Activated CD8-positive, alpha-beta memory T cell treated with anti-CD3 and anti-CD28 coated beads, Interleukin-2, amount 10 ng/mL, durations not matched to agents 7 days and 5 days (primary cell): Measurements from ENCODE around the gene SLC4A3. TPM values are rescaled to one million over a fixed set of nuclear protein-coding genes. Genes with fewer than 3 reads are reported as not detected.
"Not testable (repeated sequence)": the region's sequence is repeated elsewhere in the genome, so short reads cannot be mapped to it uniquely, and the experiment has no call there.

ENCODE experiments used
- ATAC-seq: fragments of 150-1000 bp; cut with Tn5 transposase; one replicate; pipeline ENCODE4 v1.10.0; 2021; ENCODE audit warnings: moderate library complexity
- CTCF ChIA-PET: fragments of 350-600 bp; sonication (Branson Sonifier 250); formaldehyde crosslinking; loops from one replicate; lab custom pipeline; 2021; ENCODE audit warnings: antibody characterized with exemption; lab: Charles Lee
- DNase-seq: peaks from one replicate; pipeline ENCODE4 v3.0.0-alpha.2; 2020
- H3K27ac Mint-ChIP-seq: one replicate; pipeline ENCODE4 v1.8.0; 2021; ENCODE audit warnings: mild to moderate bottlenecking, mixed read lengths
- H3K27me3 Mint-ChIP-seq: one replicate; pipeline ENCODE4 v1.8.0; 2021; ENCODE audit warnings: mixed read lengths
- H3K36me3 Mint-ChIP-seq: one replicate; pipeline ENCODE4 v1.8.0; 2021; ENCODE audit warnings: mild to moderate bottlenecking, mixed read lengths
- H3K4me1 Mint-ChIP-seq: one replicate; pipeline ENCODE4 v1.8.0; 2021; ENCODE audit warnings: mixed read lengths
- H3K4me3 Mint-ChIP-seq: one replicate; pipeline ENCODE4 v1.8.0; 2021; ENCODE audit warnings: mild to moderate bottlenecking, moderate library complexity, mixed read lengths
- H3K9me3 Mint-ChIP-seq: one replicate; pipeline ENCODE4 v1.8.0; 2022; ENCODE audit warnings: low read depth, mixed read lengths
- total RNA-seq, 2 experiments: library from RNA; stranded (reverse); gene quantifications; one replicate each; pipeline ENCODE4 v1.2.3, GENCODE V29; 2021

The SLC4A3 gene
- total RNA-seq, 2 experiments from 2014 or later: not detected

DNA sequence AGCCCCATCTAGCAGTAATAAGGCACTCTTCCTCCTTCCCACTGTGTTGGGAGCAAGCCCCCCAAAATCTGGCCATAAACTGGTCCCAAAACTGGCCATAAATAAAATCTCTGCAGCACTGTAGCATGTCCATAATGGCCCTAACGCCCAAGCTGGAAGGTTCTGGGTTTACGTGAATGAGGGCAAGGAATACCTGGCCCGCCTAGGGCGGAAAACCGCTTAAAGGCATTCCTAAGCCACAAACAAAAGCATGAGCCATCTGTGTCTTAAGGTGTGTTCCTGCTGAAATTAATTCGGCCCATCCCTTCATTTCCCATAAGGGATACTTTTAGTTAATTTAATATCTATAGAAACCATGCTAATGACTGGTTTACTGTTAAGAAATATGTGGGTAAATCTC, 24.2 kb downstream of the SLC4A3 start:
- peaks cover 43% of the 10 kb centered on the region for H3K27me3 Mint-ChIP-seq
- not testable (repeated sequence) for ATAC-seq, H3K4me3 Mint-ChIP-seq, H3K36me3 Mint-ChIP-seq, H3K9me3 Mint-ChIP-seq, H3K4me1 Mint-ChIP-seq, DNase-seq, H3K27ac Mint-ChIP-seq
- CTCF ChIA-PET: interaction anchor here (1.0 to 1.2 kb wide), 3 partner anchors 9 to 110 kb away, joined by 3 to 4 read pairs (median 3); no protein-coding TSS in a partner anchor

DNA sequence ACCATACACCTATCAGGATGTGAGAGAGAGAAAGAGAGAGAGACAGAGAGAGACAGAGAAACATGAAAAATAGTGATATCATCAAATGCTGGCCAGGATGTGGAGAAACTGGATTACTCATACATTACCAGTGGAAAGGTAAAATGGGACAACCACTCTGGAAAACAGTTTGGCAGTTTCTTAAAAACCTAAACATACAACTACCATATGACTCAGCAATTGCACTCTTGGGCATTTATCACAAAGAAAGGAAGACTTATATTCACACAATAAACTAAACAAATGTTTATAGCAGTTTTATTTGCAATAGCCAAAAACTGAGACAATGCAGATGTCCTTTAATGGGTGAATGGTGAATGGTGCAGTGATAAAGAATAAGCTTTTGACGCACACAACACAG, 29.1 kb downstream of the SLC4A3 start:
- Mint-ChIP-seq H3K27ac (no peak overlapping the region), H3K27me3 (peaks cover 47% of the 10 kb centered on the region), H3K4me1 (no peaks in the 10 kb centered on the region), H3K9me3 (no peaks in the 10 kb centered on the region), H3K36me3 (no peaks in the 10 kb centered on the region), H3K4me3 (no peak overlapping the region)
- DNase-seq (no peak), ATAC-seq (no peak)
- CTCF ChIA-PET: no interaction called here

DNA sequence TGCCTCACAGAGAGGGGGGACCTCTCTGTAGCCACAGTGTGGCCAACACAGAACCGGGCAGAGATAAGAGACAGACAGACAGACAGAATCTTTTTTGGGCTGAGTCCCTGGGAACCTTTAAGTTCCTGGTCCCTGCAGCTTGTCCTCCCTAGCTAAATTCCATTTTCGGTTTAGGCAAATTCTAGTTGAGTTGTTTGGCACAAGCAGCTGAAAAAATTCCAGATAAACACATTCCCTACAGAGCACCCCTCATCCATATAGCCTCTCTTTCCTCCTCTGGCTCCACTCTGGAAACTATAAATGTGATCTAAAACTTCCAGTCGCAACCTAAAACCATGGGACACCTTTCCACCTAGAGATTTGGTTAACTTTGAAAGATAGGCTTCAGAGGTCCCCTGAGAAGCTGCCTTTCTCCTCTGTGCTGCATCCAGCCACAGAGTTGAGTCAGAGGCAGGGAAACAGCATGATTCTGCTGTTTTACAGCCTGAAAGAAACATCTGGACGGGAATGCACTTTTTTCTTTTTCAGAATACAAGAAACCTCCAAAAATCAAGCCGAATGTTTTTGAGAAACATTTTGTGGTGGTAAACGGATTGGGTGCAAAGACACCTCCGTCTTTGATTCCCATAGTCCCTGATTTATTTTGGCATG, 30.9 kb downstream of the SLC4A3 start:
- ATAC-seq: no peak
- Mint-ChIP-seq H3K27ac (no peak overlapping the region), H3K36me3 (no peaks in the 10 kb centered on the region), H3K27me3 (peaks cover 36% of the 10 kb centered on the region), H3K4me1 (no peaks in the 10 kb centered on the region), H3K4me3 (no peak overlapping the region), H3K9me3 (no peaks in the 10 kb centered on the region)
- no peak for DNase-seq
- CTCF ChIA-PET: interaction anchor here (1.0 kb wide), 2 partner anchors 13 to 30 kb away, joined by 3 read pairs; no protein-coding TSS in a partner anchor

DNA sequence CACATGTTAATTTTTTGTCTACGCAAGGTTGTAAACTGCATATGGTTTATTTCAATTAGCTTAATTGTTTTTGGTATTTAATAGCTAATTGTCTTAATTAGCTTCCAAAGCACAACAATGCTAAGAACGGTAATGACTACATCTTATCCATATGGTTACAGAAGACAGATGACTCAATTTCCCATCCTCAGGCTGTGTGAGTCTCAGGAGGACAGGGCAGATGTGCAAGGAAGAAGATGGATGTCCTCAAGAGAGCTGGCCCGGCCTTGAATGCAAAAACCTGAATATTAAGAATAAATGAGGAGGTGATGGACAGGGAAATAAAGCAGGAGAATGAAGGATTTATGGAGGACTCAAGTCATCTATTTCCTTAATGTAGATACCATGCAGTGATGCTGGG, 31.4 kb downstream of the SLC4A3 start:
- CTCF ChIA-PET: interaction anchor here (1.0 kb wide), 1 partner anchor 30 kb away, joined by 3 read pairs; no protein-coding TSS in a partner anchor
- H3K4me1 Mint-ChIP-seq: no peaks in the 10 kb centered on the region
- peaks cover 36% of the 10 kb centered on the region for H3K27me3 Mint-ChIP-seq
- no peaks in the 10 kb centered on the region for H3K9me3 Mint-ChIP-seq
- no peak overlapping the region for H3K4me3 Mint-ChIP-seq
- H3K27ac Mint-ChIP-seq: no peak overlapping the region
- no peak for ATAC-seq
- no peaks in the 10 kb centered on the region for H3K36me3 Mint-ChIP-seq
- no peak for DNase-seq

DNA sequence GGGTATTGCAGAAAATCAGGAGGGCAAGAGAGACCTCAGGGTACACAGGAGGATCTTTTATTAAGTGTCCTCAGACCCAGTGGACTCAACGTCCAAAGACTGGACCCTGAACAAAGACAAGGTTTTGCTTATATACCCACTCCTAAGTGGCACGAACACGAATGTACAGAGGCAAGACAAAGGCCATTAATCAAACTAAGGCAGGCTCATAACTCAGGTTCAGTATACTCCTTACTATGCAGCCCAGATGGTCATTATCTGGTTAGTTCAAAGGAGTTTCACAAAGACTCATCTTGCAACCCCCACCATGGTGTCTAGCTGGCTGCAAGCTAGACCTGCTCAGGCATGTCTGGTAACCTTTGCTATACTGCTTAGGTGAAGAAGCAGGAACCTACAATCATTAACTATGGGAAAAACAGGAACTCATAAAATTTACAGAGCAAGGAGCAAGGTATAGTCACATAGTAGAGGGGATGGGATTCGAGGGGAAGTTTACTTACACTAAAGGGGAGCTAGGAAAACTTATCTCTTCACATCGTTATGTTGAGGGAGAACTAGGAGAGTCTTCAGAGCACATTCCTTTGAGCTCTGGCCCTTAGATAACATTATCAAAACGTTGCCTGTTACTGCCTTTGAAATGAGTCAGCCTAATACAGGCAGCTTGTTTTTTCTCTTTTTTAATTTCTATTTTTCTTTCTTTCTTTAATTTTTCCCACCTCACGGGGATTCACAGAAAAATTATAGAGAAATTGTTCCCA, 33.9 kb downstream of the SLC4A3 start:
- no peaks in the 10 kb centered on the region for H3K4me1 Mint-ChIP-seq
- H3K36me3 Mint-ChIP-seq: no peaks in the 10 kb centered on the region
- no peak overlapping the region for H3K4me3 Mint-ChIP-seq
- no peak for ATAC-seq
- H3K9me3 Mint-ChIP-seq: no peaks in the 10 kb centered on the region
- no peak for DNase-seq
- CTCF ChIA-PET: interaction anchor here (1.1 kb wide), 1 partner anchor 10 kb away, joined by 3 read pairs; no protein-coding TSS in a partner anchor
- H3K27ac Mint-ChIP-seq: no peak overlapping the region
- peaks cover 34% of the 10 kb centered on the region for H3K27me3 Mint-ChIP-seq

DNA sequence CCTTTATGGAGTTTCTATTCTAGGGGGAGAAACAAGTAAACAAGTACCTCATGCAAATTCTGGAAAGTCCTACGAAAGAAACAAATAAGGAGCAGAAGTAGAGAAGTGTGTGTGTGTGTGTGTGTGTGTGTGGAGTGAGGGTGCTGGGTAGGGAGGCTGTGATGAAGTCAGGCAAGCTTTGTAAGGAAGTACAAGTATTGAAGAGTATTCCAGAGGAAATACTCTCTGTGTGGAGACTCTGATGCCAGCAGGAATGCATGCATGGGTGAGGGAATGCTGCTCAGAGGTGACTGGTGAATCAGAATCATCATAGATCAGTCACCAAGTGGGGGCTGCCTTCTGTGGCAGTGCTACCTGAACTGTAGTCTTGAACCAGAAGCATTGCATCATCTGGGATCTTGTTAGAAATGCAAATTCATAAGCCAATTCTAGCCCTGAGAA, 34.5 kb downstream of the SLC4A3 start:
- Mint-ChIP-seq H3K4me3 (no peak overlapping the region), H3K27ac (no peak overlapping the region), H3K9me3 (no peaks in the 10 kb centered on the region), H3K27me3 (peaks cover 29% of the 10 kb centered on the region), H3K36me3 (no peaks in the 10 kb centered on the region), H3K4me1 (no peaks in the 10 kb centered on the region)
- CTCF ChIA-PET: no interaction called here
- ATAC-seq: no peak
- DNase-seq: no peak

DNA sequence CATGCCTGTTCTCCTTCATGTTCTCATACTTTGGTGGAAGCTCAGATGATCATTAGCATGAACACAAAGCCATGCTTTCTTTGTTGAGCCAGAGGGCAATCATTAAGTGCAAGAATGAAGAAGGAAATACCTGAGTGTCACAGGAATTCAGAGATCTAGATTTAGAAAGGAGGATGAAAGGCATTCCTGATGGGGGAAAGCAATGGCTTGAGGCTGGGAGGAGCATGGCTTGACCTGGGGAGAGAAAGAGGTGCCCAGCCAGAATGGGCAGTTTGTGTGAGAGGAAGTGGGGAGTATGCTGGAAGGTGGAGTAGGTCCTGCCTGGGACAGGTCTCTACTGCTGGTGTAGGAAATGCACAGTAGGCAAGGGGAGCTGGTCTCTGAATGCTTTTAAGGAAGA, 35.1 kb downstream of the SLC4A3 start:
- ATAC-seq (no peak), DNase-seq (no peak)
- no peaks in the 10 kb centered on the region for H3K4me1 Mint-ChIP-seq
- no peaks in the 10 kb centered on the region for H3K36me3 Mint-ChIP-seq
- H3K27ac Mint-ChIP-seq: no peak overlapping the region
- no peaks in the 10 kb centered on the region for H3K9me3 Mint-ChIP-seq
- H3K4me3 Mint-ChIP-seq: no peak overlapping the region
- H3K27me3 Mint-ChIP-seq: peaks cover 25% of the 10 kb centered on the region
- CTCF ChIA-PET: no interaction called here

DNA sequence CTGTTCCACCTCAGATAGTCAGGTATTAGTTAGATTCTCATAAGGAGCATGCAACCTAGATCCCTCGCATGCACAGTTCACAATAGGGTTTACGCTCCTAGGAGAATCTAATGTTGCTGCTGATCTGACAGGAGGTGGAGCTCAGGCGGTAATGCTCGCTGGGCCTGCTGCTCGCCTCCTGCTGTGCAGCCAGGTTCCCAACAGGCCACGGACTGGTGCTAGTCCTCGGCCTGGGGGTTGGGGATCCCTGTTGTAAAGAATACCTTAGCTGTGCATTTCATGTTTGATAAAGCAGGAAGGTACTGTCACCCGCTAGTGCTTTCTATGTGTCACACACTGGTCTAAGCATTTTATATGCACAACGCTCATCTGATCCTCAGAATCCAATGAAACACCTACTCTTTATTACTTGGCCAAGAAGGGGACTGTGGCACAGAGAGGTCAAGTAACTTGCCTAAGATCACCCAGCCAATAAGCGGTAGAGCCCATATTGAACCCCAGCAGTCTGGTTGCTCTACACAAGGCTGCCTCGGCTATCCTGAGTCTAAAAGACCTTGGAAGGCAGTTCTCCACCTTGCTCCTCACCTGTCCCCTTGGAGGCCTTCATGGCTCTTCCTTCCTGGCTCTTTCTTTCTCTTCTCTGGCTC, 35.8 kb downstream of the SLC4A3 start:
- Mint-ChIP-seq H3K4me1 (no peaks in the 10 kb centered on the region), H3K36me3 (no peaks in the 10 kb centered on the region), H3K4me3 (no peak overlapping the region), H3K9me3 (no peaks in the 10 kb centered on the region), H3K27me3 (peaks cover 18% of the 10 kb centered on the region), H3K27ac (no peak overlapping the region)
- ATAC-seq (no peak), DNase-seq (no peak)
- CTCF ChIA-PET: no interaction called here

DNA sequence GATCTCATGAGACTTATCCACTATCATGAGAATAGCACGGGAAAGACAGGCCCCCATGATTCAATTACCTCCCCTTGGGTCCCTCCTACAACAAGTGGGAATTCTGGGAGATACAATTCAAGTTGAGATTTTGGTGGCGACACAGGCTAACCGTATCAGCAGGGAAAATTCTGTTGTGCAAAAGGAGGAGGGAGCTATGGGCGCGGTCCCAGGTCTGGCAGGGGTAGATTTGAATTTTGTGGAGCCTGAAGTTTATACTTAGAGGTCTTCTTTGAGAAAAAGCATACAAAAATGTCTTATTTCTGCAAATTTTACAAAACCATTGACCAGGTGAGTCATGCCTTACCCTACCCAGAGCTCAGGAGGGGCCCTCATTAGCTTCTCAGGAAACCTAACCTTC, 36.6 kb downstream of the SLC4A3 start:
- H3K4me1 Mint-ChIP-seq: no peaks in the 10 kb centered on the region
- no peaks in the 10 kb centered on the region for H3K36me3 Mint-ChIP-seq
- H3K27ac Mint-ChIP-seq: no peak overlapping the region
- CTCF ChIA-PET: interaction anchor here (0.6 kb wide), 1 partner anchor 263 kb away, joined by 3 read pairs; no protein-coding TSS in a partner anchor
- ATAC-seq (no peak), DNase-seq (no peak)
- no peaks in the 10 kb centered on the region for H3K9me3 Mint-ChIP-seq
- H3K27me3 Mint-ChIP-seq: peaks cover 13% of the 10 kb centered on the region
- H3K4me3 Mint-ChIP-seq: no peak overlapping the region

DNA sequence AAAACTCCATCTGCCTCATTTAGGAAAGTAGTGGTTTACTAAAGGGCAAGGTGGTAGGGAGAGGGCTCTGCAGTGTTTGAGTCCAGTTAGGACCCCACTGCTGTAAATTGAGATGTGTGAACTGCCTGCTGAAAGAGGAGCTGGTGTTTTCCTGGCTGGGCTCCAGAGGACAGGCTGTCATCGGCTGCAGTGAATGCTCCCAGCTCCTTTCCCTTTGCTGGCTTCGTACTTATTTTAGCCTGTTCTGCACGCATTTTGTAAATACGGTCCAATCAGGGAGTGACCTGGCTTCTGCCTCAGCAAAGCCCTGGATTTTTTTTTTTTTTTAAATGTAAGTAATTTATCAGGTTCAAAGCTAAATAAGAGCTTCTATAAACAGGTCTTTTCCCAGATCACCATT, 37.5 kb downstream of the SLC4A3 start:
- CTCF ChIA-PET: interaction anchor here (0.6 kb wide), 1 partner anchor 264 kb away, joined by 3 read pairs; no protein-coding TSS in a partner anchor
- Mint-ChIP-seq H3K36me3 (no peaks in the 10 kb centered on the region), H3K4me1 (no peaks in the 10 kb centered on the region), H3K27me3 (peaks cover 13% of the 10 kb centered on the region), H3K27ac (no peak overlapping the region), H3K9me3 (no peaks in the 10 kb centered on the region), H3K4me3 (no peak overlapping the region)
- DNase-seq (no peak), ATAC-seq (no peak)

DNA sequence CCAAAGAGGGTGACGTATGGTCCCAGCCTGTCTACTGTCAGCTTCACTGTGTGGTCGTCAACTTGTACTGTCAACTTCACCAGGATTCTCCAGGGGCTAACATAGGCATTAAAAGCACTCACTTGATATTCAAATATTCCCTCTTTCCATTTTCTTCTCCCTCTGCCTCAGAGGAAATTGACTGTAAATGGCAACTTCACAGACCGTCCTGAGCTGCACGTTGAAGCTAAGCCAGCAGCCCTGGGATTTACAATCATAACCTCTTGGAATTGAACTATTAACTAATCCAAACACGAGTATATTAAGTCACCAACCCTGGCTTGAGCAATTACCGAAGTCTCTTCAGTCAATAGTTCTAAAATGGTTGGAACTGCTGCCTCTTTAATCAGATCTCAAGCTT, 38.5 kb downstream of the SLC4A3 start:
- Mint-ChIP-seq H3K9me3 (no peaks in the 10 kb centered on the region), H3K4me3 (no peak overlapping the region), H3K27me3 (peaks cover 20% of the 10 kb centered on the region), H3K36me3 (no peaks in the 10 kb centered on the region), H3K4me1 (no peaks in the 10 kb centered on the region), H3K27ac (no peak overlapping the region)
- DNase-seq (no peak), ATAC-seq (no peak)
- CTCF ChIA-PET: no interaction called here

DNA sequence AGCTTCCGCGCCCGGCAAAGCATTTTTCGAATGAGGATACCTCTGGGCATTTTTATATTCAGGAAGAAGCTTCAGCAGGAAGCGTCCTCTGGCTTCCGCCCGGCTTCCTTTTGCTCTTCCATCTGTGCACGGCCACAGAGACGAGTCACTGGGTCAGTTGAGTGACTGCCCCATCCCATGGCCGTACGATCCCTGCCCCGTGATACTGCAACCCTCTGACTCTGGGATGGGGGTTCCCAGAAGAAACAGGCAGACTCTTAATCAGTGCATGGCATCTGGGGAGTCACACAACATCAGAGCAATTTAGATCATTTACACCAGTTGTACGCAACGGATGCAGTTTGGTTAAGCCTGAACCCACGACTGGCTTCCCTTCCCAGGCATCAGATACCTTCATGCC, 40.9 kb downstream of the SLC4A3 start:
- CTCF ChIA-PET: no interaction called here

DNA sequence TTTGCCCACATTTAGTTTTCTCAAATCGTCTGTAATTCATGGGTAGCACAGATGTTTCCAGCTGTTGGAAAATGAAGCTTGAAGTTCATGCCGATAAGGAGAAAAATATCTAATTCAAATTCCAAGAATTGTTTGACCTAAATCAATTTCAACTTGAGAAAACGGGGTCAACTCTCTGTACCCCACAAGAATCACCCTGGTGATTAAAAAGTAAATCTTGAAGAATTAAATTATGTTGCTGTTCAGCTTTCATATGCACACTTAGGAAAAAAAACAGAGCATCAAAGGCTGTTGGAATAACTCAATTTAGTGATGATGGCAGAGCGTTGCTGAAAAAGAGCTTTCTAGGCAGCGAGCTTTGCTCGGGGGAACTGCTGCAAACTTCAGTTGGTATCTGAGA, 43.0 kb downstream of the SLC4A3 start:
- CTCF ChIA-PET: no interaction called here
- Mint-ChIP-seq H3K4me1 (no peaks in the 10 kb centered on the region), H3K9me3 (no peaks in the 10 kb centered on the region), H3K27me3 (peaks cover 23% of the 10 kb centered on the region), H3K27ac (no peak overlapping the region), H3K36me3 (no peaks in the 10 kb centered on the region), H3K4me3 (no peak overlapping the region)
- DNase-seq (no peak), ATAC-seq (no peak)

More for the DNA sequence above, 40.9 kb downstream of the SLC4A3 start:
- ATAC-seq (no peak), DNase-seq (no peak)
- H3K4me3 Mint-ChIP-seq: no peak overlapping the region
- no peak overlapping the region for H3K27ac Mint-ChIP-seq
- H3K4me1 Mint-ChIP-seq: no peaks in the 10 kb centered on the region
- no peaks in the 10 kb centered on the region for H3K36me3 Mint-ChIP-seq
- peaks cover 30% of the 10 kb centered on the region for H3K27me3 Mint-ChIP-seq
- no peaks in the 10 kb centered on the region for H3K9me3 Mint-ChIP-seq
